DMS114 treated with DMSO at 0.1 percent for 48 hours (cell line): Measurements from ENCODE around the gene PGM5.
"Not testable (repeated sequence)": the region's sequence is repeated elsewhere in the genome, so short reads cannot be mapped to it uniquely, and the experiment has no call there.

Experiments used
- DNase-seq: peaks from one replicate; lab custom pipeline; 2025; ENCODE audit not compliant: unreplicated experiment; lab: John Stamatoyannopoulos, UW

The PGM5 gene

GRCh38 chr9:68375789-68376188 is 19.4 kb downstream of the PGM5 start:
- DNase-seq: not testable (repeated sequence)

DNA sequence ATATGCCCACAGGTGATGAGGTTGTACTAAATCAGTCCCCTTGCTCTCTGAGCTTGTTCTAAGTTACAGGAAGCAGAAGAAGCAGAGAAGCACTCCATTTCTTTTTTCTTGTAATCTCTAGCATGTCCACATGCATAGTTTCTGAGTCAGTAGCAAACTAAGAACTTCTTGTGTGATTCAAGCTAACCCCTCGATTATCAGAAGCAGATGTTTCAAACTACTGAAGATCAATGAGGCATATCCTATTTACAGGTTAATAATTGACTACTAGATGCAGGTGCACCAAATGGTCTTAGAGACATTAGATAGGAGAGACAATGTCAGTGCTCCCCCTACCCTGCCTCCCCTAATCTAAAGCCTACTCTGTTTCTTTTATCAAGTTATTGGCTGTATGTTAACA is 21.3 kb downstream of the PGM5 start:
- DNase-seq: not testable (repeated sequence)

- DNase-seq: not testable (repeated sequence)
Measured at GRCh38 chr9:68383894-68384293, 27.5 kb downstream of the PGM5 start.

- not testable (repeated sequence) for DNase-seq
Measured at GRCh38 chr9:68389558-68389957, 33.1 kb downstream of the PGM5 start.

DNA sequence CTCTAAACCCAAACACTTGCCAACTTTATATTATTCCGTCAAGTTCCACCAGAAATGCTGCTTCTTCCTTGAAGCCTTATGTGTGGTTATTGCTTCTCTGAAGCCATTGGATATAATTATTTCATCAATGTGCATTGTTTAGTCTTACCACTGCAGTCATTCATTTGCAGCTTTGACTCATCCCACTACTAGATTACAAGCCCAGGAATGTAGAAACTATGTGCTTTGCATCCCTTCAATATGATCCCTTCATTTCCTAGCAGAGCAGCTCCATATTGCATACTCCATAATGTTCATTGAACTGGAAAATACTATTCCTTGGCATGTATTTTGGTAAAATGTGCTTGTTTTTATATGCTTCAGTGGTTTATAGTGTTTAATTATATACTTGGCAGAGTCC is 34.3 kb downstream of the PGM5 start:
- DNase-seq: not testable (repeated sequence)

GRCh38 chr9:68396411-68397094 is 40.1 kb downstream of the PGM5 start:
- DNase-seq: not testable (repeated sequence)

GRCh38 chr9:68397095-68397423 is 40.6 kb downstream of the PGM5 start:
- not testable (repeated sequence) for DNase-seq

- not testable (repeated sequence) for DNase-seq
Measured at GRCh38 chr9:68397796-68398195, 41.4 kb downstream of the PGM5 start.

DNA sequence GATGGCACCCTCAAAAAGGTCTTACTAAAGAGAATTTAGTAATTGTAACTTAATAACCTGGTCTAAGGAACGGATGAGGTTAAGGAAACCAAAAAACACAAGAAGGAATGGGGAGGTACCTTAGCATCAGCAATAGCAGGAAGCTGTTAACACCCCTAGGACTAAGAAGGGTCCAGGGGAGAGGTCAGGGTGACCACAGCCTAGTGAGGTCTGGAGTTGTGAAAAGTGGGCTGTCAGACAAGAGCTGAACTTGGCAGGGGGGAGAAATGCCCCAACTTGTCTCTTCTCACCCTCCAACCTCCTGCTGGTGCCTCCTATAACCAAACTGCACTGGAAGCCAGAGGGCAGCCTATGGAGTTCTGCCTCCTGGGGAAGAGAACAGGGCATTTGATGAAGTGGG is 41.9 kb downstream of the PGM5 start:
- not testable (repeated sequence) for DNase-seq

DNA sequence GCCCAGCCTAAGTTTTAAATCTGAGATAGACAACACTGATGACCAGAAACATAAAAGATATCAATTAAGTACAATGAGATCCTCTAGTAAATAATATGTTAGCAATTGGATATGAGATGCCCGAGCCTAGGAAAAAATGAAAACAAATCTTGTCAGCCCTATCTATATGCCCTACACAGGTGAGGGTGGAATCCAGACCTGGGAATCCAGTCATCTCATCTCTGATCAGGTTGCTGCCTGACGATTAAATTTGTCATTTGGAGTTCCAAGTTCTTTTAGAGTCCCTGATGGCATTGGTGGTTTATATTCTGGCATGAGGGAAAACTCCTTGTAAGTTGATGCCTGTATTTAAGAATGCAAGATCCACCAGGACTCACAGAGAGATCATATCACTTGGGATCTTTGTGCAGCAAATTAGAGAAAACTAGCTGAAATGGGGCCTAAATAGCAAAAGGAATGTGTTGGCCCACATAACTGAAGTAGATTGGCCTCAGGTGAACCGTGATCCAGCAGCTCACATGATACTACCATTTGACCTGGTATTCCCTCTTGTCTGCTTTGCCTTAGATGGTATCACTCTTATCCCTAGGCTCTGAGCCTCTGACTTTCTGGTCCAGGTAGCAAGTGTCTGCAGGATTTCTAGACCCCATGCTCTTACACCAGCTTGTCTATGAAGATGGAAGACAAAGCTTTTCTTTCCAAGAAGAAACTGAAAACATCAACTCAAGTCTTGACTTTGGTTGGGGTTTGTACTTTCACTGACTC is 48.2 kb downstream of the PGM5 start:
- DNase-seq: not testable (repeated sequence)

GRCh38 chr9:68411865-68412264 is 55.5 kb downstream of the PGM5 start:
- DNase-seq: not testable (repeated sequence)

GRCh38 chr9:68412754-68413153 is 56.3 kb downstream of the PGM5 start:
- not testable (repeated sequence) for DNase-seq

GRCh38 chr9:68415065-68415464 is 58.7 kb downstream of the PGM5 start:
- not testable (repeated sequence) for DNase-seq

DNA sequence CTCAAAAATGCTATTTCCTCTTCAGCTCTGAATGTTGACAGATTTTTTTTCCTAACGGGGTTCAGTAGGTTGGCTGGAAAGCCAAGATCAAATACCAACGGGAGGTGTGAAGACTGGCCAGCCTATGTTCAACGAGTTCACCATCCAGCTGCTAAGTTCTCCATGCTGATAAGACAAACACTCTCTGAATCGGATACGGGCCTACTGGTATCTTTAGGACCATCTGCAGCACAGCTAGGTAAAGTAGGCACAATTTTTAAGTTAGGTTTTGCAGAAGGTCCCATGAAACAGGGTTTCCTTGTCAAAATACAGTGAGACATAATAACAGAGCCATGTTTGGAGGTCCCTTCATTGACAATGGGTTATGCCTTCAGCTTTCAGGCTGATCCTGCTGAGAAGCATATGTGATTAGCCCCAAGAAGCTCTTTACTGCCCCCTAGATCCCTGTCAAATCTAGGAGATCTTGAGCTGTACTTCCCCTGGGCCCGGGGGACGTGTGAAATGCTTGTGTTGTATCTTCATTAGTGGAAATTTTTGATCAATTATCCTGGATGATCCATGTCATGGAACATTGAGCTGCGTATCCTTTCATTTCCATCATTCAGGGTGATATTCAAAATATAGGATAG is 60.6 kb downstream of the PGM5 start:
- DNase-seq: no peak

DNA sequence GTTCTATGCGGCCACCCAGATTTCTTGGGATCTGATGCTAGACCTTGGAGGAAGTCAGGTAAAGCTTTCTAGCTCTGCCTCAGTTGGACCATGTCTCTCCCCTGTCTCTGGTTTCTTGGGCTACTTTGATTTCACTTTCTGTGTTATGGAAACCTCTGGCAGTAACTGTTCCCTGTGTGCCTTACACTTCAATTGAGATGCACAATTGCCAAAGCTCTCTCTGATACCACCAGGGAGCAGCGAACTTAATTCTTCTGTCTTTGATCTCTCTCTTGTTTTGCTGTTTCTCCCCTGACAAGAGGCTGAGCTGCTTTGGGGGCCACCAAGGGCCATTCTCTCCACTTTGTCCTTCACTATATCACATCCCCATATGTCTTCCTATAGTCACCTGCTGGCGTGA is 61.4 kb downstream of the PGM5 start:
- DNase-seq: no peak

- no peak for DNase-seq
Measured at GRCh38 chr9:68418259-68418845, 61.9 kb downstream of the PGM5 start.

- DNase-seq: no peak
Measured at GRCh38 chr9:68419901-68420300, 63.5 kb downstream of the PGM5 start.

DNA sequence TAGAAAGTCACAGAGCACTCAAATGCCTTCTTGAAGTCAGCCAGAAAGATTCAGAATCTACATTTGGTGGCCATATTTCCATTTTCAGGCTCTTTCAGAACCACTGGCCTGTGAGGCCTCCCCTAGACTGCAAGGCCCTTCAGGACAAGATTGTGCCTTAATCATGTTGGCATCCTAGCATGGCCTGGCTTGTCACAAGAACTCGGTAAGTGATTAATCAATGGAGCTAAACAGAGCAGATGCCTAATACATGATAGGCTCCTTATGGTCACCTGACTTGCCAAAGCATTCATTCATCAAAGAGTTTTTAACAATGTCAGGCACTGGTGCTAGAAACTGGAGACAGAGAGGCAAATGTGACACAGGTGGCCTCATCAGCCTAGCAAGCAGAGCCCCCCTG is 70.3 kb downstream of the PGM5 start:
- no peak for DNase-seq

DNA sequence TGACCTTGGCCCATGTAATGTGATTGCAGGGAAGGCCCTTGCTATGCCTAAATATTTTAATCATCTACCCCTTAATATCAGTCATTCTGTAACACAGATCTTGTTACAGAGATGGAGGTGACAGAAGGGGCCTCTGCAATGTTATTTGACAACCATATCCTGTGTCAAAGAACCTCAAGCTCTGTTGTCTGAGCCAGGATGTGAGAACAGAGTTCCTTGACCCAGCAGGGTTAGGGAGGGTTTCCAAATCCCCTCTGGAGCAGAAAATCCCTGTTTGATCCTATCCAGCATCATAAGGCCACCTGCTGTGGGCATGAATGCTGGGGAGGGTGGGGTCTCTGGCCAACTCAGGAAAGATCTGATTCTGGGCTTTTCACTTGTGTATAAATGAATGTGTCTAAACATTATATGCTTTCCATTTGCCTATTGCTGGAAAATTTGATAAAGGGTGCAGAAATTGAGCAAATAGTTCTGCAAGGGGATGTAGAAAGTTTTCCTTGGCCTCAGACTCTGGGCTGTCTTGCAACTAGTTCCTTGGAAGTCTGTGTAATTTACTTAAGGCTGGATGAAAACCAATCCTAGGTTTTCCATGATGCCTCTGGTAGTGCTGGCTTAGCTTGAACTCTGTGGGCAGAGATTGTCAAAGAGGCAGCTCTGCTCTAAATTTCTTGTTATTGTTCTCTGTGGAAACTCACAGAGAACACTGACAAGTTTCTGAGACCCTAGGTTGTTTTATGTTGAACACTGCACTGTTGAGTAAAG is 71.0 kb downstream of the PGM5 start:
- DNase-seq: no peak

- DNase-seq: no peak
Measured at GRCh38 chr9:68428481-68428880, 72.1 kb downstream of the PGM5 start.

DNA sequence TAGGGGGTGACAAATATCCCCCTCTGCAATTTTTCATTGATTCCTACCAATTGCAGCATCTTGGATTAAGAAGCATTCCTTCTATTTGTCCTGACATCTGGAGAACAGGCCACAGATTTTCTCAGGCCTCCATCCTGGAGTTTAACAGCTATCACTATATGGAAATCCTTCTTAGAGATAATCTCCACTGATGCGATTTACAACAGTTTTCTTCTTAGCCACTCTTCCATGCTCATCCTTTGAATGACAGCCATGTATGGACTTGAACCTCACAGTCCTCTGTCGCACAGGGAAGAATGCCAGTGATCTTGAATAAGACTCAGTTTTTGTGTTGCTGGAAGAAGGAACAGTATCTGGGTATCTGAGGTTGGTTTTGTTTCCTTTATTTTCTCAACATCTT is 73.2 kb downstream of the PGM5 start:
- DNase-seq: no peak
